ENCODE results near the gene MGLL. TPM values are rescaled to one million over a fixed set of nuclear protein-coding genes. Genes with fewer than 3 reads are reported as not detected.

The MGLL gene
- total RNA-seq, 3 donors from 2014 or later = 212 to 515 (median 221) TPM

- intact Hi-C loops (cut with DNase I, micrococcal nuclease) = no loop called here
- Histone ChIP-seq H3K4me1 (ENCODE audit: low read depth) (peaks cover 38% of the 10 kb centered on the region), H3K36me3 (ENCODE audit: low read depth) (no peaks in the 10 kb centered on the region), H3K9me3 (no peaks in the 10 kb centered on the region), H3K4me3 (no peak overlapping the region)
- TF ChIP-seq CTCF (IDR thresholded peaks at IDR 0.05) = no peak
- peak; percentile 0 for ATAC-seq
- DNase-seq = no peak
Observed at GRCh38 chr3:127747066-127747465, 75.2 kb downstream of the MGLL start.

GRCh38 chr3:127746400-127747057 lies 75.8 kb downstream of the MGLL start:
- Histone ChIP-seq H3K36me3 (ENCODE audit: low read depth) (no peaks in the 10 kb centered on the region), H3K4me3 (no peak overlapping the region), H3K9me3 (no peaks in the 10 kb centered on the region), H3K4me1 (ENCODE audit: low read depth) (peaks cover 38% of the 10 kb centered on the region)
- no peak for TF ChIP-seq CTCF (IDR thresholded peaks at IDR 0.05)
- DNase-seq (peak in 2 of 3 donors; percentile 50 to 59), ATAC-seq (peak; percentile 73)
- intact Hi-C loops (cut with DNase I, micrococcal nuclease) = no loop called here

GRCh38 chr3:127745656-127746399 lies 76.5 kb downstream of the MGLL start:
- H3K4me3 ChIP-seq = no peak overlapping the region
- ATAC-seq (no peak), DNase-seq (no peak)
- peaks cover 33% of the 10 kb centered on the region for H3K4me1 ChIP-seq (ENCODE audit: low read depth)
- H3K9me3 ChIP-seq = no peaks in the 10 kb centered on the region
- no peaks in the 10 kb centered on the region for H3K36me3 ChIP-seq (ENCODE audit: low read depth)
- TF ChIP-seq CTCF (IDR thresholded peaks at IDR 0.05) = no peak
- intact Hi-C loops (cut with DNase I, micrococcal nuclease) = no loop called here

- no peak for TF ChIP-seq CTCF (IDR thresholded peaks at IDR 0.05)
- no peak for ATAC-seq
- no peak for DNase-seq
- H3K9me3 ChIP-seq = no peaks in the 10 kb centered on the region
- H3K4me1 ChIP-seq (ENCODE audit: low read depth) = peaks cover 30% of the 10 kb centered on the region
- H3K4me3 ChIP-seq = no peak overlapping the region
- intact Hi-C loops (cut with DNase I, micrococcal nuclease) = no loop called here
- H3K36me3 ChIP-seq (ENCODE audit: low read depth) = no peaks in the 10 kb centered on the region
Observed at GRCh38 chr3:127744875-127745274, 77.4 kb downstream of the MGLL start.

GRCh38 chr3:127744253-127744815 lies 78.0 kb downstream of the MGLL start:
- intact Hi-C loops (cut with DNase I, micrococcal nuclease) = no loop called here
- H3K4me1 ChIP-seq (ENCODE audit: low read depth) = peaks cover 30% of the 10 kb centered on the region
- H3K9me3 ChIP-seq = no peaks in the 10 kb centered on the region
- no peak for DNase-seq
- TF ChIP-seq CTCF (IDR thresholded peaks at IDR 0.05) = no peak
- H3K36me3 ChIP-seq (ENCODE audit: low read depth) = no peaks in the 10 kb centered on the region
- H3K4me3 ChIP-seq = no peak overlapping the region
- ATAC-seq = no peak

Measured in mucosa of descending colon (tissue), 3 donors.